K562 (cell line): ENCODE results near the gene ACRBP. TPM values are rescaled to one million over a fixed set of nuclear protein-coding genes. Genes with fewer than 3 reads are reported as not detected.

ENCODE experiments used
- ARHGAP35 ChIP-seq: fragments of 450-650 bp; IDR thresholded peaks from 2 replicates; pipeline ENCODE4 v1.6.1; 2018; ENCODE audit not compliant: partially characterized antibody
- ASH1L ChIP-seq: fragments of 450-650 bp; IDR thresholded peaks from 2 replicates; pipeline ENCODE4 v1.6.1; 2018; ENCODE audit warnings: borderline replicate concordance, mild to moderate bottlenecking, low read depth; ENCODE audit not compliant: partially characterized antibody
- BRF2 ChIP-seq: IDR thresholded peaks from 3 replicates; pipeline ENCODE4 v1.6.1; 2011; ENCODE audit warnings: borderline replicate concordance, mild to moderate bottlenecking; ENCODE audit not compliant: insufficient read length, insufficient read depth
- CREB1 ChIP-seq, 2 experiments: sonication (generic) in 1 of 2; formaldehyde crosslinking in 1 of 2; IDR thresholded peaks; 2 replicates each; pipeline versions ENCODE4 v1.6.1 to v1.8.0; 2012 to 2022; ENCODE audit warnings: inconsistent platforms in 1 of 2, mild to moderate bottlenecking in 1 of 2, missing genetic modification reagents in 1 of 2, moderate library complexity in 1 of 2
- DNMT1 ChIP-seq: fragments of 450-650 bp; IDR thresholded peaks from 2 replicates; pipeline ENCODE4 v1.6.1; 2016; ENCODE audit warnings: antibody characterized with exemption, mild to moderate bottlenecking
- ELF4 ChIP-seq: fragments of 450-650 bp; formaldehyde crosslinking; IDR thresholded peaks from 2 replicates; pipeline ENCODE4 v1.4.0; 2022; ENCODE audit warnings: missing genetic modification characterization
- FOXM1 ChIP-seq, 2 experiments: fragments of 450-650 bp in 1 of 2; sonication (generic) in 1 of 2; formaldehyde crosslinking in 1 of 2; IDR thresholded peaks; 2 replicates each; pipeline versions ENCODE4 v1.6.1 to v1.9.0; 2017 to 2022; ENCODE audit warnings: low read depth in 2 of 2, mild to moderate bottlenecking in 2 of 2, missing genetic modification reagents in 1 of 2, moderate library complexity in 1 of 2
- HDAC8 ChIP-seq: fragments of 450-650 bp; IDR thresholded peaks from 2 replicates; pipeline ENCODE4 v1.6.1; 2016; ENCODE audit warnings: mild to moderate bottlenecking, missing genetic modification characterization, moderate library complexity, missing compliant biosample characterization
- HMBOX1 ChIP-seq: sonication (generic); IDR thresholded peaks from 2 replicates; pipeline ENCODE4 v1.6.1; 2016
- KLF1 ChIP-seq: fragments of 450-650 bp; IDR thresholded peaks from 2 replicates; pipeline ENCODE4 v1.6.1; 2016; ENCODE audit warnings: missing genetic modification characterization, missing compliant biosample characterization
- LARP7 ChIP-seq: fragments of 450-650 bp; IDR thresholded peaks from 2 replicates; pipeline ENCODE4 v1.6.1; 2016
- MCM5 ChIP-seq: fragments of 450-650 bp; IDR thresholded peaks from 2 replicates; pipeline ENCODE4 v1.6.1; 2016; ENCODE audit warnings: low read depth
- MEIS2 ChIP-seq: fragments of 450-650 bp; IDR thresholded peaks from 2 replicates; pipeline ENCODE4 v1.6.1; 2014; ENCODE audit warnings: mild to moderate bottlenecking; ENCODE audit not compliant: partially characterized antibody
- MTA3 ChIP-seq: fragments of 450-650 bp; formaldehyde crosslinking; IDR thresholded peaks from 2 replicates; pipeline ENCODE4 v1.6.1; 2017; ENCODE audit warnings: mild to moderate bottlenecking, borderline replicate concordance
- NR2C1 ChIP-seq, 2 experiments: fragments of 450-650 bp; IDR thresholded peaks; 2 replicates each; pipeline ENCODE4 v1.6.1; 2017; ENCODE audit warnings: mild to moderate bottlenecking in 2 of 2, antibody characterized with exemption in 1 of 2, inconsistent platforms in 1 of 2, missing compliant biosample characterization in 1 of 2, missing genetic modification characterization in 1 of 2
- SETDB1 ChIP-seq: IDR thresholded peaks from one replicate; pipeline ENCODE4 v1.6.1; 2012; ENCODE audit warnings: low read length, control low read depth, inconsistent platforms
- ZBTB33 ChIP-seq: sonication (generic); formaldehyde crosslinking; IDR thresholded peaks from 2 replicates; pipeline ENCODE4 v1.8.1; 2023; ENCODE audit warnings: mild to moderate bottlenecking, missing genetic modification reagents
- ZBTB34 ChIP-seq: fragments of 250-450 bp; sonication (Bioruptor Pico); IDR thresholded peaks from 2 replicates; pipeline ENCODE4 v1.8.0; 2021; ENCODE audit warnings: mild to moderate bottlenecking, moderate library complexity
- ZNF12 ChIP-seq: sonication (generic); formaldehyde crosslinking; IDR thresholded peaks from 2 replicates; pipeline ENCODE4 v1.4.0; 2020; ENCODE audit warnings: mild to moderate bottlenecking, missing genetic modification reagents
- ZNF184 ChIP-seq: sonication (generic); formaldehyde crosslinking; IDR thresholded peaks from 2 replicates; pipeline ENCODE4 v1.5.0; 2020; ENCODE audit warnings: missing genetic modification reagents
- ZNF316 ChIP-seq: fragments of 450-650 bp; IDR thresholded peaks from 2 replicates; pipeline ENCODE4 v1.6.1; 2016
- ZNF655 ChIP-seq: fragments of 250-450 bp; sonication (Bioruptor Pico); IDR thresholded peaks from 2 replicates; pipeline ENCODE4 v1.5.0; 2021
- polyA plus RNA-seq, 8 experiments: library from polyadenylated mRNA; depleted of rRNA in 4 of 8; stranded (reverse) in 5 of 8; unstranded in 3 of 8; fragments of >200 nt; fragmentation: Nextera tagmentation in 2 of 8; fragmentation: Illumina TruSeq in 1 of 8; extraction: Ambion mirVana in 2 of 8; extraction: Trizol in 1 of 8; gene quantifications; 2 replicates each; pipeline versions ENCODE4 v1.2.1 to v1.2.3, GENCODE V29; 2011 to 2014; ENCODE audit warnings: inconsistent platforms in 1 of 8, missing spikeins in 1 of 8
- total RNA-seq, 7 experiments: library from RNA; depleted of rRNA in 6 of 7; stranded (reverse); fragments of >200 nt in 6 of 7; fragmentation: Illumina TruSeq in 2 of 7; extraction: Trizol in 2 of 7; gene quantifications; 2 replicates each; pipeline versions ENCODE4 v1.2.1 to v1.2.3, GENCODE V29; 2011 to 2021; ENCODE audit warnings: low replicate concordance in 1 of 7

The ACRBP gene
- total and polyA plus RNA-seq, 9 of the 15 experiments (the other 6 are each of a cell fraction or from before 2014, with no cell fraction given): 3.1 to 31.8 (median 8.4) TPM

GRCh38 chr12:6639151-6639801 lies 8.0 kb downstream of the ACRBP start (continued):
- TF ChIP-seq ZBTB33 (CRISPR knock-in tag): no peak
- no peak for TF ChIP-seq ARHGAP35
- TF ChIP-seq HMBOX1: no peak
- TF ChIP-seq HDAC8: no peak
- peak; percentile 80; the same call in 1 of the 2 replicates for TF ChIP-seq MTA3
- TF ChIP-seq DNMT1: no peak
- peak; percentile 86 for TF ChIP-seq FOXM1 (IDR thresholded peaks at IDR 0.05; ENCODE audit: low read depth)
- TF ChIP-seq FOXM1 (CRISPR knock-in tag; IDR thresholded peaks at IDR 0.05; ENCODE audit: low read depth): no peak
- TF ChIP-seq MCM5: no peak
- no peak for TF ChIP-seq ZNF12 (CRISPR knock-in tag)
- TF ChIP-seq BRF2: no peak
- peak; percentile 17 for TF ChIP-seq MEIS2
- no peak for TF ChIP-seq SETDB1
- TF ChIP-seq ZNF184 (CRISPR knock-in tag): no peak
- no peak for TF ChIP-seq LARP7
- no peak for TF ChIP-seq ZBTB34 (CRISPR knock-in tag)
- TF ChIP-seq NR2C1 (IDR thresholded peaks at IDR 0.05): no peak; the same call in 1 of the 2 replicates
- no peak for TF ChIP-seq NR2C1 (tag; IDR thresholded peaks at IDR 0.05)
- TF ChIP-seq KLF1 (tag): no peak
- TF ChIP-seq CREB1 (IDR thresholded peaks at IDR 0.05): no peak
- TF ChIP-seq CREB1 (CRISPR knock-in tag; IDR thresholded peaks at IDR 0.05): 0 out of 2 replicates have a peak, but pooled peaks have one; percentile 33
- TF ChIP-seq ASH1L: no peak
- no peak for TF ChIP-seq ZNF316
- no peak for TF ChIP-seq ZNF655
- no peak for TF ChIP-seq ELF4 (CRISPR knock-in tag)
